ENCODE data around the gene FICD. TPM values are rescaled to one million over a fixed set of nuclear protein-coding genes. Genes with fewer than 3 reads are reported as not detected.

FICD gene
- total RNA-seq, 2 experiments from 2014 or later: 2.7 to 3.2 TPM

DNA sequence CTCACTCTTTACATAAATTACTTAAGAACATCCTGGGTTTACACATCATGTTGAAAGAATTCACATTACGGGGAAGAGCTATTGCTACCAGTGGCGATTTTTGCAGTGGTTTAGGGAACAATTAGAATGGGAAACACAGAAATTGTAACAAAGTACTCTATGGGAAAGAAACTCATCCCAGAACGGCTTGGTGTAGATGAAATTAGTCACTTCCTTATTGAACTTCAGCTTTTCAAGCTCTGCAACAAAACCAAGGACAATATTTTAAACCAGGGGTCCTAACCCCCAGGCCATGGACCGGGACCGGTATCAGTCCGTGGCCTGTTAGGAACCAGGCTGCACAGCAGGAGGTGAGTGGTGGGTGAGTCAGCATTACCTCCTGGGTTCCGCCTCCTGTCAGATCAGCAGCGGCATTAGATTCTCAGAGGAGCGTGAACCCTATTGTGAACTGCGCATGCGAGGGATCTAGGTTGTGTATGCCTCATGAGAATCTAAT lies 32.3 kb upstream of the FICD start:
- Mint-ChIP-seq H3K9me3 (peaks cover 5% of the 10 kb centered on the region), H3K36me3 (ENCODE audit: low read depth) (no peaks in the 10 kb centered on the region), H3K4me3 (no peak overlapping the region), H3K27ac (no peak overlapping the region), H3K4me1 (ENCODE audit: low read depth) (no peaks in the 10 kb centered on the region), H3K27me3 (peaks cover 60% of the 10 kb centered on the region)
- intact Hi-C loops (cut with DNase I, micrococcal nuclease): no loop called here
- ATAC-seq (ENCODE audit: poor library complexity): no peak
- no peak overlapping the region for H3K4me3 ChIP-seq (ENCODE audit: low read length)
- POLR2A ChIA-PET: no interaction called here
- no peak for DNase-seq
- TF ChIP-seq, protein P1, sequence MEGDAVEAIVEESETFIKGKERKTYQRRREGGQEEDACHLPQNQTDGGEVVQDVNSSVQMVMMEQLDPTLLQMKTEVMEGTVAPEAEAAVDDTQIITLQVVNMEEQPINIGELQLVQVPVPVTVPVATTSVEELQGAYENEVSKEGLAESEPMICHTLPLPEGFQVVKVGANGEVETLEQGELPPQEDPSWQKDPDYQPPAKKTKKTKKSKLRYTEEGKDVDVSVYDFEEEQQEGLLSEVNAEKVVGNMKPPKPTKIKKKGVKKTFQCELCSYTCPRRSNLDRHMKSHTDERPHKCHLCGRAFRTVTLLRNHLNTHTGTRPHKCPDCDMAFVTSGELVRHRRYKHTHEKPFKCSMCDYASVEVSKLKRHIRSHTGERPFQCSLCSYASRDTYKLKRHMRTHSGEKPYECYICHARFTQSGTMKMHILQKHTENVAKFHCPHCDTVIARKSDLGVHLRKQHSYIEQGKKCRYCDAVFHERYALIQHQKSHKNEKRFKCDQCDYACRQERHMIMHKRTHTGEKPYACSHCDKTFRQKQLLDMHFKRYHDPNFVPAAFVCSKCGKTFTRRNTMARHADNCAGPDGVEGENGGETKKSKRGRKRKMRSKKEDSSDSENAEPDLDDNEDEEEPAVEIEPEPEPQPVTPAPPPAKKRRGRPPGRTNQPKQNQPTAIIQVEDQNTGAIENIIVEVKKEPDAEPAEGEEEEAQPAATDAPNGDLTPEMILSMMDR (IDR thresholded peaks at IDR 0.05): no peak
- CTCF ChIA-PET: no interaction called here
- no peak overlapping the region for H3K27ac ChIP-seq (ENCODE audit: low read depth in 1 of 2, low read length in 2 of 2)
- H3K4me1 ChIP-seq (ENCODE audit: insufficient read depth, low read length): no peaks in the 10 kb centered on the region
- peaks cover 0 to 7% of the 10 kb centered on the region in 2 experiments for H3K27me3 ChIP-seq (ENCODE audit: control insufficient read depth in 1 of 2, insufficient read depth in 2 of 2, low read length in 2 of 2)
- H3K36me3 ChIP-seq (ENCODE audit: insufficient read depth, low read length): no peaks in the 10 kb centered on the region
- no peaks in the 10 kb centered on the region for H3K9me3 ChIP-seq (ENCODE audit: control insufficient read depth in 1 of 2, insufficient read depth in 1 of 2, low read length in 2 of 2)

GRCh38 chr12:108483213-108484059 lies 31.6 kb upstream of the FICD start:
- TF ChIP-seq, protein P1 (IDR thresholded peaks at IDR 0.05): no peak
- H3K27ac Mint-ChIP-seq: no peak overlapping the region
- H3K27me3 Mint-ChIP-seq: peaks cover 62% of the 10 kb centered on the region
- H3K36me3 Mint-ChIP-seq (ENCODE audit: low read depth): no peaks in the 10 kb centered on the region
- H3K4me1 Mint-ChIP-seq (ENCODE audit: low read depth): no peaks in the 10 kb centered on the region
- CTCF ChIA-PET: no interaction called here
- POLR2A ChIA-PET: no interaction called here
- H3K27ac ChIP-seq (ENCODE audit: low read depth in 1 of 2, low read length in 2 of 2): no peak overlapping the region
- peaks cover 0 to 7% of the 10 kb centered on the region in 2 experiments for H3K27me3 ChIP-seq (ENCODE audit: control insufficient read depth in 1 of 2, insufficient read depth in 2 of 2, low read length in 2 of 2)
- DNase-seq: no peak
- no peak overlapping the region for H3K4me3 ChIP-seq (ENCODE audit: low read length)
- ATAC-seq (ENCODE audit: poor library complexity): no peak
- H3K9me3 Mint-ChIP-seq: peaks cover 5% of the 10 kb centered on the region
- H3K36me3 ChIP-seq (ENCODE audit: insufficient read depth, low read length): no peaks in the 10 kb centered on the region
- H3K4me3 Mint-ChIP-seq: no peak overlapping the region
- no peaks in the 10 kb centered on the region for H3K4me1 ChIP-seq (ENCODE audit: insufficient read depth, low read length)
- H3K9me3 ChIP-seq (ENCODE audit: control insufficient read depth in 1 of 2, insufficient read depth in 1 of 2, low read length in 2 of 2): no peaks in the 10 kb centered on the region
- intact Hi-C loops (cut with DNase I, micrococcal nuclease): no loop called here

DNA sequence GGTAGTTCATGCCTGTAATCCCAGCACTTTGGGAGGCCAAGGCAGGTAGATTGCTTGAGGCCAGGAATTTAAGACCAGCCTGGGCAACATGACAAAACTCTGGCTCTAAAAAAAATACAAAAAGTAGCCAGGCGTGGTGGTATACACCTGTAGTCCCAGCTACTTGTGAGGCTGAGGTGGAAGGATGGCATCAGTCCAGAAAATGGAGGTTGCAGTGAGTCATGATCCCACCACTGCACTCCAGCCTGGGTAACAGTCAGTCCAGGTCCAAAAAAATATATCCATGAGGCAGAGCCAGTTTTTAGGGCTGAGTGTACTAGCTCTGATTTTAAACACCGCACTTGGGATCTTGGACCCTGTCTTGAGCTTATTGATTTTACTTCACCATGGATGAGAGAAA lies 30.6 kb upstream of the FICD start:
- no peaks in the 10 kb centered on the region for H3K36me3 Mint-ChIP-seq (ENCODE audit: low read depth)
- ChIA-PET POLR2A (no interaction called here), CTCF (no interaction called here)
- Histone ChIP-seq H3K27ac (ENCODE audit: low read depth in 1 of 2, low read length in 2 of 2) (no peak overlapping the region), H3K36me3 (ENCODE audit: insufficient read depth, low read length) (no peaks in the 10 kb centered on the region), H3K4me3 (ENCODE audit: low read length) (no peak overlapping the region), H3K4me1 (ENCODE audit: insufficient read depth, low read length) (no peaks in the 10 kb centered on the region), H3K27me3 (ENCODE audit: control insufficient read depth in 1 of 2, insufficient read depth in 2 of 2, low read length in 2 of 2) (peaks cover 0 to 7% of the 10 kb centered on the region in 2 experiments), H3K9me3 (ENCODE audit: control insufficient read depth in 1 of 2, insufficient read depth in 1 of 2, low read length in 2 of 2) (peaks cover 0 to 7% of the 10 kb centered on the region in 2 experiments)
- H3K27ac Mint-ChIP-seq: no peak overlapping the region
- TF ChIP-seq, protein P1 (IDR thresholded peaks at IDR 0.05): no peak
- no peak overlapping the region for H3K4me3 Mint-ChIP-seq
- H3K9me3 Mint-ChIP-seq: peaks cover 5% of the 10 kb centered on the region
- no peaks in the 10 kb centered on the region for H3K4me1 Mint-ChIP-seq (ENCODE audit: low read depth)
- intact Hi-C loops (cut with DNase I, micrococcal nuclease): no loop called here
- no peak for ATAC-seq (ENCODE audit: poor library complexity)
- H3K27me3 Mint-ChIP-seq: peaks cover 71% of the 10 kb centered on the region
- no peak for DNase-seq

All from CD4-positive, alpha-beta T cell (primary cell).